NCI-H187 (cell line): Measurements from ENCODE around the gene HSPB7.
"Not testable (repeated sequence)": the region's sequence is repeated elsewhere in the genome, so short reads cannot be mapped to it uniquely, and the experiment has no call there.

Experiments
- DNase-seq, 2 experiments: peaks; one replicate each; lab custom pipeline; 2025; lab: John Stamatoyannopoulos, UW

Gene HSPB7

DNA sequence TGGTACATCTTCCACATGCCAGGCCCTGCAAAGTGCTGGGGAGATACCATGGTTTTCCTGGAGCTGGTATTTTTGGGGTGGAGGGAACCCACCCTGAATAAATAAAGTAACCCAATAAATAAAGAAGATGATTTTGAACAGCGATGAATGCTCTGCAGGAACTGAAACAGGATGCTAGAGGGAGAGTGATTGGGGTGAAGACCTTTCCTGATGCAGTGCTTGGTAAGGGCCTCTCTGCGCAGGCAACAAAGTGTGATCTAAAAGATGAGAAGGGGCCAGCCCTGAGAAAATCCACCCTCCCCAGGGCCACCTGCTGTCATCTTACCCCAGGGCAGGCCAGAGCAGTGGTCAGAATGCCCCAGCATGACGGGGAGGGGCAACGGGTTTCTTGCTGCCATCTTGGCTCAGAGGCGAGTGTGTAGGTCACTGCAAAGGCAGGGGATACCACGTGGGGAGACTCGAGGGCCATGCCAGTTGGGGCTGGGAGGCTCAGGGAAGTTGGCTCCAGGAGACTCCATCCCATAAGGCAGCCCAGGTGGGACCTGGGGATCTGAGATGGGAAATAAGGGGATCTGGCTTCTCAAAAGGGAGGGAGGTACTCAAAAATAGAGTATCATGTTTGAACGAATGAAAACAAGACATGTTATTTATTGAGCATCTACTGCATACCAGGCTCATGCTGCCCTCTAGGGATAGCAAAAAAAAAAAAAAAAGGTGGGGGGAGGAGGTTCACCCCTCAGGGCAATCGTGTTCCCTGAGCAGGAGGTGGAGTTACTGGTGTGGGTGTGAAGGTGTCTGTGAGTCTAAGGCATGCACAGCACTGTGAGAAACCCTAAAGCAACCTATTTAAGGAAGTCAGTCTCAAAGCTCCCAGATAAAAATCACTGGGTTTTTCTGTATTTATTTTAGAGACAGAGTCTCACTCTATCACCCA, 11.0 kb downstream of the HSPB7 start:
- no peak for DNase-seq

DNA sequence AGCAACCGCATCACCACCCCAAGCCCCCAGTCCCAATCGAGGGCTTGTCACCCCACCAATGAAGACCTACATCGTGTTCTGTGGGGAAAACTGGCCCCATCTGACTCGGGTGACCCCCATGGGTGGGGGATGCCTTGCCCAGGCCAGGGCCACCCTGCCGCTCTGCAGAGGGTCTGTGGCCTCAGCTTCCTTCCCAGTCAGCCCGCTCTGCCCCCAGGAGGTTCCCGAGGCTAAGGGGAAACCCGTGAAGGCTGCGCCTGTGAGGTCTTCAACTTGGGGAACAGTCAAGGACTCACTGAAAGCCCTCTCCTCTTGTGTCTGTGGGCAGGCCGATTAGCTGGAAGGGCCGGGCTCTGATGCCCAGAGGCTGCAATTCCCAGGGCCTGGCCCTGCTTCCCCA, 11.8 kb downstream of the HSPB7 start:
- no peak for DNase-seq

GRCh38 chr1:16005597-16005996, 12.2 kb downstream of the HSPB7 start:
- DNase-seq = no peak

DNA sequence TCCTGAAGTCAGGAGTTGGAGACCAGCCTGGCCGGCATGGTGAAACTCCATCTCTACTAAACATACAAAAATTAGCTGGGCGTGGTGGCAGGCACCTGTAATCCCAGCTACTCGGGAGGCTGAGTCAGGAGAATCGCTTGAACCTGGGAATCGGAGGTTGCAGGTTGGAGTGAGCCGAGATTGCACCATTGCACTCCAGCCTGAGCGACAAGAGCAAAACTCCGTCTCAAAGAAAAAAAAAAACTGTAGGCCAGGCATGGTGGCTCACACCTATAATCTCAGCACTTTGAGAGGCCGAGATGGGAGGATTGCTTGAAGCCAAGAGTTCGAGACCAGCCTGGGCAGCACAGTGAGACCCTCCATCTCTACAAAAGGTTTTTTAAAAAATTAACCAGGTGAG, 16.6 kb downstream of the HSPB7 start:
- not testable (repeated sequence) for DNase-seq

DNA sequence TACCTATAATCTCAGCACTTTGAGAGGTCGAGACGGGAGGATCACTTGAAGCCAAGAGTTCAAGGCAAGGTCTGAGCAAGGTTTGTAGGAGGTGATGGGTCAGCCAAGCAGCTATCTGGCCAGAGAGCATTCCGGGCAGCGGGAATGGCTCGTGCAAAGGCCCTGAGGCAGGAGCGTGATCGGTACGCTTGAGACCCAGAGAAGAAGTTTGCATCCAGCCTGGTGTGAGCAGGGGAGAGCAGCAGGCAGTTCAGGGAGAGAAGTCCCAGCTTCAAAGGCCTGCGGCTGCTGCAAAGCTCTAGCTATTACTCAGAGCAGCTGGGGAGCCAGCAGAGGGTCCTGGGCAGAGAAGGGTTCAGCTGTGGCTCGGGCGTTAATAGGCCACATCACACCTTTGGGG, 18.9 kb downstream of the HSPB7 start:
- DNase-seq = no peak

- DNase-seq = no peak
Measured at GRCh38 chr1:15997637-15998280, 20.1 kb downstream of the HSPB7 start.

- no peak for DNase-seq
Measured at GRCh38 chr1:15997076-15997585, 20.7 kb downstream of the HSPB7 start.

DNA sequence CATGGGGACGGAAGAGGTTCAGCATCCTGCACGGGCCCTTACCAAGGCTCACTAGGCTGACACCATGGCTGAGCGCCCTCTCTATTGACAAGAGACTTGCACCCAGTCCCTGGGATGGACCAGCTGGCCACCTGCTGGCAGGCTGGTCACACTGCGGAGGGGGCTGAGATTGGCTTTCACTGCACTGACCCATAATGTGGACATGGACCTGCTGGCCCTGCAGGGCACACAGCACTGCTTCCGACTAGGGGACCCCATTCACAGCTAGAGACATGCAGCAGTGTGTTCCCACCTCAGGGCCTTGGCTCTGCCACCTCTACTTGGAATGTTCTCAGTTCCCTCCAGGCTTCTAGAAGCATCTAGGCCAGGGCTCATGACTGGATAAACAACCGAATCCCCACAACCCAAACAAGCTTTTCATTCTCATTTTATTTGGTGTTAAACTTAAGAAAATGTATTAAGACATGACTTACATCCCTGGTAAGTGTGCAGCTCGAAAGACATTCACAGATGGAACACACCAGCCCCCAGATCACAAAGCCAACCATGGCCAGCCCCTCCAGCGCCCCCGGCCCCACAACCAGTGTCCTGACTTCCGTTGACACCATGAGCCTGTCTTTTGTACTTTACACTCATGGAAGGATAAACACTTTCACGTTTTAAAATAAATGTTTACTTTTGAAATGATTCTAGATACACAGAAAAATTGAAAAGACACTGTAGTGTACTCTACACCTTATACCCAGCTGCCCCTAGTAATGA, 23.1 kb downstream of the HSPB7 start:
- no peak for DNase-seq

GRCh38 chr1:15994081-15994480, 23.8 kb downstream of the HSPB7 start:
- no peak for DNase-seq

GRCh38 chr1:15993666-15994065, 24.2 kb downstream of the HSPB7 start:
- no peak for DNase-seq

- DNase-seq = no peak
Measured at GRCh38 chr1:15992582-15993500, 25.0 kb downstream of the HSPB7 start.

- DNase-seq = no peak
Measured at GRCh38 chr1:15992187-15992553, 25.7 kb downstream of the HSPB7 start.

- no peak for DNase-seq
Measured at GRCh38 chr1:15991427-15992186, 26.2 kb downstream of the HSPB7 start.

GRCh38 chr1:15989776-15990175, 28.1 kb downstream of the HSPB7 start:
- no peak for DNase-seq

GRCh38 chr1:15988856-15989736, 28.7 kb downstream of the HSPB7 start:
- no peak for DNase-seq

DNA sequence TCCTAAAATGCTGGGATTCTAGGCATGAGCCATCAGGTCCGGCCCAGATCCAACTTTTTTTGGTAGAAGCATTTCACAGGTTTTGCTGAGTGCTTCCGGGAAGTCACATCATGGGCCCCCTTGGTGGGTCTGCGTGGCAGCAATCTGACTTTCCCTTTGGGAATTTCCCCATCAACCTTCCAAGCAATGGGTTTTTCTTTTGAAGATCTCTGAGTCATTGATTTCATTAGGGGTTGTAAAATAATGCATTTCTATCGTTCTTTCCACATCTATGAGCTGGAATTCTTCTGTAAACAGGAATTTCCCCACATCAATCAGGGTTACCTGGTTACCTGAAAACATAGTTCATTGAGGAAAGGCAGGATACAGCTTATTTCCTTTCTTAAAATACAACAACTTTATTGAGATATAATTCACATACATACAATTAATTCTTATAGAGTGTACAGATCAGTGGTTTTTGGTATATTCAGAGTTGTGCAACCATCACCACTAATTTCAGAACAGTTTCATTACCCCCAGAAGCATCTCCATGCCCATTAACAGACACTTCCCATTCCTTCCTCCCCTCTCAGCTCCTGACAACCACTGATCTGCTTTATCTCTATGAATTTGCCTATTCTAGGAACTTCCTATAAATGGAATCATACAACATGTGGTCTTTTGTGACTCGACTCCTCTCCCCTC, 32.1 kb downstream of the HSPB7 start:
- no peak for DNase-seq

GRCh38 chr1:15983275-15983674, 34.6 kb downstream of the HSPB7 start:
- DNase-seq = no peak

- DNase-seq = no peak
Measured at GRCh38 chr1:15981679-15982078, 36.2 kb downstream of the HSPB7 start.

DNA sequence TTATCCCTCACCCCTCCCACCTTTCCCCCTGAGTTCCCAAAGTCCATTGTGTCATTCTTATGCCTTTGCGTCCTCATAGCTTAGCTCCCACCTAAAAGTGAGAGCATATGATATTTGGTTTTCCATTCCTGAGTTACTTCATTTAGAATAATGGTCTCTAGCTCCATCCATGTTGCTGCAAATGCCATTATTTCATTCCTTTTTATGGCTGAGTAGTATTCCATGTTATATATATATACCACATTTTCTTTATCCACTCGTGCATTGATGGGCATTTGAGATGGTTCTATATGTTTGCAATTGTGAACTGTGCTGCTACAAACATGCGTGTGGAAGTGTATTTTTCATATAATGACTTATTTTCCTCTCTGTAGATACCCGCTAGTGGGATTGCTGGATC, 39.9 kb downstream of the HSPB7 start:
- DNase-seq = not testable (repeated sequence)
